Measurements from ENCODE around the gene ANKRD60.

- TF ChIP-seq CTCF (IDR thresholded peaks at IDR 0.05) = no peak
- TF ChIP-seq POLR2A (IDR thresholded peaks at IDR 0.05) = no peak
Measured at GRCh38 chr20:58225452-58226200, 2.8 kb downstream of the ANKRD60 start.

All from lower leg skin (tissue), 3 donors.